Measurements from ENCODE around the gene MYORG. TPM values are rescaled to one million over a fixed set of nuclear protein-coding genes. Genes with fewer than 3 reads are reported as not detected.

MYORG gene
- total and polyA plus RNA-seq, 10 of the 15 experiments (the other 5 are each of a cell fraction or from before 2014, with no cell fraction given): 0.05 to 0.36 (median 0.10) TPM; not detected in 1

DNA sequence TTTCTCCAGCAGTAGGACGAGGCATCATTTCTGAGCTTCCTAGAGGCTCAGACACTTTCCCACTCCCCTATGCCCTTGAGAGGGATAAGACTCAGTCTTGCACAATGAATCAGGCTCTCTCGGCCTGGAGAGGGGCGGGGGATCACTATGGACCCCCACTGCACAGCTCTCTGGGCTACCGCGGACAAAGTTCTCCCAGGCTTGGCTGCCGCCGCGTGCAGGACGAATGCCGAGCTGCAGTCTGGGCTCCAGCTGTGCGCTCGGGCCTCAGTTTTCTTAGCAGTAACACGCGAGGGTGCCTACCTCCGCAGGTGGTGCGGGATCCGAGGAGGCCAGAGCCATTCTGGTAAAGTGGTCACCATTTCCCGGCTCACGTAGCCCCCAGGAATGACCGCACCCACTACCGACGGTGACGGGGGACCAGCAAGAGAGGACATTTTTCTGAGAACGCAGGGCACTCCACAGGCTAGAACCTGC, 3.4 kb upstream of the MYORG start:
- ATAC-seq: no peak
- Histone ChIP-seq H3K27me3 (replicated peaks in 1 of 2; ENCODE audit: control insufficient read depth in 2 of 2, insufficient read depth in 2 of 2, low read length in 1 of 2) (peaks cover 5 to 12% of the 10 kb centered on the region in 2 experiments), H4K20me1 (ENCODE audit: control insufficient read depth, insufficient read depth) (no peaks in the 10 kb centered on the region), H3K79me2 (ENCODE audit: control insufficient read depth, insufficient read depth, low read length) (no peaks in the 10 kb centered on the region), H3K27ac (ENCODE audit: control insufficient read depth, insufficient read depth) (no peak overlapping the region), H3K36me3 (ENCODE audit: control insufficient read depth in 2 of 2, insufficient read depth in 2 of 2, low read length in 1 of 2) (no peaks in the 10 kb centered on the region), H3K9ac (ENCODE audit: control insufficient read depth, insufficient read depth, low read length) (no peak overlapping the region; the same call in 1 of the 2 replicates), H2AFZ (ENCODE audit: control insufficient read depth, low read depth, low read length) (peak overlapping the region; percentile 94), H3K9me3 (replicated peaks; ENCODE audit: control insufficient read depth, insufficient read depth, low read length) (no peaks in the 10 kb centered on the region), H3K4me3 (peak overlapping the region; percentile 64; the same call in 1 of the 2 replicates), H3K4me2 (ENCODE audit: control insufficient read depth, insufficient read depth) (peak overlapping the region; percentile 97), H3K4me1 (ENCODE audit: control insufficient read depth, insufficient read depth, low read length) (peaks cover 21% of the 10 kb centered on the region)
- POLR2A ChIA-PET: no interaction called here
- 23% methylated on average over 24 of the region's 24 CpGs for WGBS (ENCODE audit: insufficient coverage, insufficient replicate concordance, low lambda C conversion rate, missing lambda C conversion rate)
- no TSS peak for BruUV-seq (replicated peaks)
- SMC1A ChIA-PET (ENCODE audit: uncharacterized antibody, unreplicated experiment): interaction anchor here (8.7 kb wide), 1 partner anchor 47 kb away, joined by 73 read pairs; no protein-coding TSS in a partner anchor
- RAD21 ChIA-PET (ENCODE audit: unreplicated experiment): interaction anchor here (0.5 to 1.2 kb wide), 5 partner anchors 9 to 484 kb away, joined by 3 to 12 read pairs (median 4); no protein-coding TSS in a partner anchor
- CTCF ChIA-PET: interaction anchor here (0.9 to 7.9 kb wide), 8 partner anchors 10 to 127 kb away, joined by 3 to 134 read pairs (median 4); no protein-coding TSS in a partner anchor
- FAIRE-seq: no peak
- in situ Hi-C loops (cut with MboI): no loop called here
- intact Hi-C loops (cut with micrococcal nuclease; ENCODE audit: unreplicated experiment): no loop called here
- no peak for DNase-seq (ENCODE audit: low read depth, low spot score)
- TF ChIP-seq, protein P1, sequence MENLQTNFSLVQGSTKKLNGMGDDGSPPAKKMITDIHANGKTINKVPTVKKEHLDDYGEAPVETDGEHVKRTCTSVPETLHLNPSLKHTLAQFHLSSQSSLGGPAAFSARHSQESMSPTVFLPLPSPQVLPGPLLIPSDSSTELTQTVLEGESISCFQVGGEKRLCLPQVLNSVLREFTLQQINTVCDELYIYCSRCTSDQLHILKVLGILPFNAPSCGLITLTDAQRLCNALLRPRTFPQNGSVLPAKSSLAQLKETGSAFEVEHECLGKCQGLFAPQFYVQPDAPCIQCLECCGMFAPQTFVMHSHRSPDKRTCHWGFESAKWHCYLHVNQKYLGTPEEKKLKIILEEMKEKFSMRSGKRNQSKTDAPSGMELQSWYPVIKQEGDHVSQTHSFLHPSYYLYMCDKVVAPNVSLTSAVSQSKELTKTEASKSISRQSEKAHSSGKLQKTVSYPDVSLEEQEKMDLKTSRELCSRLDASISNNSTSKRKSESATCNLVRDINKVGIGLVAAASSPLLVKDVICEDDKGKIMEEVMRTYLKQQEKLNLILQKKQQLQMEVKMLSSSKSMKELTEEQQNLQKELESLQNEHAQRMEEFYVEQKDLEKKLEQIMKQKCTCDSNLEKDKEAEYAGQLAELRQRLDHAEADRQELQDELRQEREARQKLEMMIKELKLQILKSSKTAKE (IDR thresholded peaks at IDR 0.05; ENCODE audit: low read depth, poor library complexity, severe bottlenecking): no peak
- TF ChIP-seq PAX5 (IDR thresholded peaks at IDR 0.05; ENCODE audit: borderline replicate concordance, low read depth, low read length): no peak
- TF ChIP-seq, protein P2, sequence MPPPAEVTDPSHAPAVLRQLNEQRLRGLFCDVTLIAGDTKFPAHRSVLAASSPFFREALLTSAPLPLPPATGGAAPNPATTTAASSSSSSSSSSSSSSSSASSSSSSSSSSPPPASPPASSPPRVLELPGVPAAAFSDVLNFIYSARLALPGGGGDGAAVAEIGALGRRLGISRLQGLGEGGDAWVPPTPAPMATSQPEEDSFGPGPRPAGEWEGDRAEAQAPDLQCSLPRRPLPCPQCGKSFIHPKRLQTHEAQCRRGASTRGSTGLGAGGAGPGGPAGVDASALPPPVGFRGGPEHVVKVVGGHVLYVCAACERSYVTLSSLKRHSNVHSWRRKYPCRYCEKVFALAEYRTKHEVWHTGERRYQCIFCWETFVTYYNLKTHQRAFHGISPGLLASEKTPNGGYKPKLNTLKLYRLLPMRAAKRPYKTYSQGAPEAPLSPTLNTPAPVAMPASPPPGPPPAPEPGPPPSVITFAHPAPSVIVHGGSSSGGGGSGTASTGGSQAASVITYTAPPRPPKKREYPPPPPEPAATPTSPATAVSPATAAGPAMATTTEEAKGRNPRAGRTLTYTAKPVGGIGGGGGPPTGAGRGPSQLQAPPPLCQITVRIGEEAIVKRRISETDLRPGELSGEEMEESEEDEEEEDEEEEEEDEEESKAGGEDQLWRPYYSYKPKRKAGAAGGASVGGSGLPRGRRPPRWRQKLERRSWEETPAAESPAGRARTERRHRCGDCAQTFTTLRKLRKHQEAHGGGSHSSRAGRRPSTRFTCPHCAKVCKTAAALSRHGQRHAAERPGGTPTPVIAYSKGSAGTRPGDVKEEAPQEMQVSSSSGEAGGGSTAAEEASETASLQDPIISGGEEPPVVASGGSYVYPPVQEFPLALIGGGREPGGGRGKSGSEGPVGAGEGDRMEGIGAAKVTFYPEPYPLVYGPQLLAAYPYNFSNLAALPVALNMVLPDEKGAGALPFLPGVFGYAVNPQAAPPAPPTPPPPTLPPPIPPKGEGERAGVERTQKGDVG (CRISPR knock-in tag; IDR thresholded peaks at IDR 0.05): no peak
- no peak for TF ChIP-seq ATF7 (IDR thresholded peaks at IDR 0.05; ENCODE audit: low read depth)
- TF ChIP-seq GABPA (IDR thresholded peaks at IDR 0.05; ENCODE audit: low read depth): no peak
- TF ChIP-seq ZNF384 (IDR thresholded peaks at IDR 0.05; ENCODE audit: borderline replicate concordance, low read depth, low read length): no peak
- TF ChIP-seq SIN3A (IDR thresholded peaks at IDR 0.05; ENCODE audit: low read depth, low read length): no peak
- TF ChIP-seq ZNF622 (IDR thresholded peaks at IDR 0.05): no peak
- TF ChIP-seq IKZF1 (conservative IDR thresholded peaks at IDR 0.05): no peak
- TF ChIP-seq CEBPB (IDR thresholded peaks at IDR 0.05; ENCODE audit: borderline replicate concordance in 1 of 2, low read depth in 2 of 2, low read length in 2 of 2): no peak
- TF ChIP-seq NR2C2 (IDR thresholded peaks at IDR 0.05; ENCODE audit: borderline replicate concordance, control insufficient read depth, insufficient read length, low read depth): no peak
- no peak for TF ChIP-seq RELA (IDR thresholded peaks at IDR 0.05; ENCODE audit: borderline replicate concordance, partially characterized antibody)

All from GM12878 (cell line).